ENCODE results near the gene PMEL. TPM values are rescaled to one million over a fixed set of nuclear protein-coding genes. Genes with fewer than 3 reads are reported as not detected.
A peak's percentile ranks its signal among the peaks of the same experiment; 100 is the strongest.

PMEL gene
- total and polyA plus RNA-seq, 4 donors, result 1.1 to 4.5 (median 2.4) TPM

DNA sequence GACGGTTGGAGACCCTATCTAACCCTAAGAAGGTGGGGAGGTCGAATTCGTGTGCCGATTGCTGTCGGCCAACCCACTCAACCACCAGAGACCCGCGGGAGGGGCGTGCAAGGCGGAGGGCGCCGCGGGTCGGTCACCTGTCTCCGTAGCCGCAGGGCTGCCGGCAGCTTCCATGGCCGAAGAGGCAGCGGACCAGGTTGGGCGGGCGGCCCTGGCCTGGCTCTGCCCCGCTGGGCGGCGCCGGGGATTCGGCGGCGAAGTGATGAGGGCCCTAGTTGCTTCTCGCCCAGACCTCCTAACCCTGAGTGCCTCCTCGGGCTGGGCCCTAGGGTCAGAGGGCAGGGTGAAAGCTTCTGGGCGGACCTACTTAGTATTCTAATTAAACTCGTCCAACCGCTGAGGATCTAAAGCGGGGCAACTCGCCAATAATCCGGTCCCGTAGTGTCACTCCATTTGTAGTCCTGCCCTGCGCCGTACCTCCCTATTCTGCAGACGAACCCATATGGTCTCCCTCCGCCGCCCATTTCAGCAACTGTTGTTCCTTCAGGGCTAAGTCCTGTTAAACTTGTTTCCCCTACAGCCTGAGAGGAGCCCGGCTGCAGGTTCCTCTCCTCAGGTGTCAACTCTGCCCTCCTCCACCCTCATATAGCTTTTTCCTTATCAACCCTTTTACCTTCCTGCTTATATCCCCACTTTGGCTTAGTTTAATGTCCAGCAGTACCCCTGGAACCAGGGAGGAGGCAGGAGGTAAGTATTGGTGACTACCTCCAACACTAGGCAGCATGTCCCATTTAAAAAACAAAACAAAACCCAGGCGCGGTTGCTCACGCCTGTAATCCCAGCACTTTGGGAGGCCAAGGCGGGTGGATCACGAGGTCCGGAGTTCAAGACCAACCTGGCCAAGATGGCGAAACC, 38.0 kb downstream of the PMEL start, which contains the start of gene PYM1:
PYM1 (minus strand) TSS at position 307 of the 915 bp plus-strand sequence; CDS start at position 174, 133 bp downstream.
- TF ChIP-seq NR2F2 (IDR thresholded peaks at IDR 0.05), result peak; percentile 84
- TF ChIP-seq, protein P1, sequence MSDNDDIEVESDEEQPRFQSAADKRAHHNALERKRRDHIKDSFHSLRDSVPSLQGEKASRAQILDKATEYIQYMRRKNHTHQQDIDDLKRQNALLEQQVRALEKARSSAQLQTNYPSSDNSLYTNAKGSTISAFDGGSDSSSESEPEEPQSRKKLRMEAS (IDR thresholded peaks at IDR 0.05), result no peak
- TF ChIP-seq FOXA1 (IDR thresholded peaks at IDR 0.05), result peak; percentile 30
- TF ChIP-seq FOXA2 (IDR thresholded peaks at IDR 0.05), result no peak
- TF ChIP-seq RXRA (IDR thresholded peaks at IDR 0.05), result peak; percentile 36 to 67
- TF ChIP-seq, protein P2, sequence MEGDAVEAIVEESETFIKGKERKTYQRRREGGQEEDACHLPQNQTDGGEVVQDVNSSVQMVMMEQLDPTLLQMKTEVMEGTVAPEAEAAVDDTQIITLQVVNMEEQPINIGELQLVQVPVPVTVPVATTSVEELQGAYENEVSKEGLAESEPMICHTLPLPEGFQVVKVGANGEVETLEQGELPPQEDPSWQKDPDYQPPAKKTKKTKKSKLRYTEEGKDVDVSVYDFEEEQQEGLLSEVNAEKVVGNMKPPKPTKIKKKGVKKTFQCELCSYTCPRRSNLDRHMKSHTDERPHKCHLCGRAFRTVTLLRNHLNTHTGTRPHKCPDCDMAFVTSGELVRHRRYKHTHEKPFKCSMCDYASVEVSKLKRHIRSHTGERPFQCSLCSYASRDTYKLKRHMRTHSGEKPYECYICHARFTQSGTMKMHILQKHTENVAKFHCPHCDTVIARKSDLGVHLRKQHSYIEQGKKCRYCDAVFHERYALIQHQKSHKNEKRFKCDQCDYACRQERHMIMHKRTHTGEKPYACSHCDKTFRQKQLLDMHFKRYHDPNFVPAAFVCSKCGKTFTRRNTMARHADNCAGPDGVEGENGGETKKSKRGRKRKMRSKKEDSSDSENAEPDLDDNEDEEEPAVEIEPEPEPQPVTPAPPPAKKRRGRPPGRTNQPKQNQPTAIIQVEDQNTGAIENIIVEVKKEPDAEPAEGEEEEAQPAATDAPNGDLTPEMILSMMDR (IDR thresholded peaks at IDR 0.05; ENCODE audit: low read depth, low read length, missing input control), result no peak
- TF ChIP-seq EGR1 (IDR thresholded peaks at IDR 0.05; ENCODE audit: low read depth in 2 of 2), result no peak
- peak; percentile 38 for TF ChIP-seq YY1 (IDR thresholded peaks at IDR 0.05)
- TF ChIP-seq, protein P3, sequence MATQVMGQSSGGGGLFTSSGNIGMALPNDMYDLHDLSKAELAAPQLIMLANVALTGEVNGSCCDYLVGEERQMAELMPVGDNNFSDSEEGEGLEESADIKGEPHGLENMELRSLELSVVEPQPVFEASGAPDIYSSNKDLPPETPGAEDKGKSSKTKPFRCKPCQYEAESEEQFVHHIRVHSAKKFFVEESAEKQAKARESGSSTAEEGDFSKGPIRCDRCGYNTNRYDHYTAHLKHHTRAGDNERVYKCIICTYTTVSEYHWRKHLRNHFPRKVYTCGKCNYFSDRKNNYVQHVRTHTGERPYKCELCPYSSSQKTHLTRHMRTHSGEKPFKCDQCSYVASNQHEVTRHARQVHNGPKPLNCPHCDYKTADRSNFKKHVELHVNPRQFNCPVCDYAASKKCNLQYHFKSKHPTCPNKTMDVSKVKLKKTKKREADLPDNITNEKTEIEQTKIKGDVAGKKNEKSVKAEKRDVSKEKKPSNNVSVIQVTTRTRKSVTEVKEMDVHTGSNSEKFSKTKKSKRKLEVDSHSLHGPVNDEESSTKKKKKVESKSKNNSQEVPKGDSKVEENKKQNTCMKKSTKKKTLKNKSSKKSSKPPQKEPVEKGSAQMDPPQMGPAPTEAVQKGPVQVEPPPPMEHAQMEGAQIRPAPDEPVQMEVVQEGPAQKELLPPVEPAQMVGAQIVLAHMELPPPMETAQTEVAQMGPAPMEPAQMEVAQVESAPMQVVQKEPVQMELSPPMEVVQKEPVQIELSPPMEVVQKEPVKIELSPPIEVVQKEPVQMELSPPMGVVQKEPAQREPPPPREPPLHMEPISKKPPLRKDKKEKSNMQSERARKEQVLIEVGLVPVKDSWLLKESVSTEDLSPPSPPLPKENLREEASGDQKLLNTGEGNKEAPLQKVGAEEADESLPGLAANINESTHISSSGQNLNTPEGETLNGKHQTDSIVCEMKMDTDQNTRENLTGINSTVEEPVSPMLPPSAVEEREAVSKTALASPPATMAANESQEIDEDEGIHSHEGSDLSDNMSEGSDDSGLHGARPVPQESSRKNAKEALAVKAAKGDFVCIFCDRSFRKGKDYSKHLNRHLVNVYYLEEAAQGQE (IDR thresholded peaks at IDR 0.05), result peak; percentile 51
- TF ChIP-seq, protein P4, sequence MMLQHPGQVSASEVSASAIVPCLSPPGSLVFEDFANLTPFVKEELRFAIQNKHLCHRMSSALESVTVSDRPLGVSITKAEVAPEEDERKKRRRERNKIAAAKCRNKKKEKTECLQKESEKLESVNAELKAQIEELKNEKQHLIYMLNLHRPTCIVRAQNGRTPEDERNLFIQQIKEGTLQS (IDR thresholded peaks at IDR 0.05), result no peak
- TF ChIP-seq, protein P5, sequence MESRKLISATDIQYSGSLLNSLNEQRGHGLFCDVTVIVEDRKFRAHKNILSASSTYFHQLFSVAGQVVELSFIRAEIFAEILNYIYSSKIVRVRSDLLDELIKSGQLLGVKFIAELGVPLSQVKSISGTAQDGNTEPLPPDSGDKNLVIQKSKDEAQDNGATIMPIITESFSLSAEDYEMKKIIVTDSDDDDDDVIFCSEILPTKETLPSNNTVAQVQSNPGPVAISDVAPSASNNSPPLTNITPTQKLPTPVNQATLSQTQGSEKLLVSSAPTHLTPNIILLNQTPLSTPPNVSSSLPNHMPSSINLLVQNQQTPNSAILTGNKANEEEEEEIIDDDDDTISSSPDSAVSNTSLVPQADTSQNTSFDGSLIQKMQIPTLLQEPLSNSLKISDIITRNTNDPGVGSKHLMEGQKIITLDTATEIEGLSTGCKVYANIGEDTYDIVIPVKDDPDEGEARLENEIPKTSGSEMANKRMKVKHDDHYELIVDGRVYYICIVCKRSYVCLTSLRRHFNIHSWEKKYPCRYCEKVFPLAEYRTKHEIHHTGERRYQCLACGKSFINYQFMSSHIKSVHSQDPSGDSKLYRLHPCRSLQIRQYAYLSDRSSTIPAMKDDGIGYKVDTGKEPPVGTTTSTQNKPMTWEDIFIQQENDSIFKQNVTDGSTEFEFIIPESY (IDR thresholded peaks at IDR 0.05), result no peak
- TF ChIP-seq RAD21 (IDR thresholded peaks at IDR 0.05), result no peak
- TF ChIP-seq HNF4G (IDR thresholded peaks at IDR 0.05), result no peak
- peak; percentile 48 to 51 for TF ChIP-seq HNF4A (conservative IDR thresholded peaks at IDR 0.05)
- TF ChIP-seq GABPA (IDR thresholded peaks at IDR 0.05 in 1 of 2, conservative IDR thresholded peaks at IDR 0.05 in 1 of 2), result peak in 1 of 2 donors; percentile 37
- TF ChIP-seq TAF1 (conservative IDR thresholded peaks at IDR 0.05), result peak; percentile 44
- peak; percentile 64 for TF ChIP-seq SP1 (IDR thresholded peaks at IDR 0.05)
- no peak for TF ChIP-seq JUND (IDR thresholded peaks at IDR 0.05)
- peak; percentile 84 for DNase-seq (ENCODE audit: low spot score)
- Histone ChIP-seq H3K27ac (ENCODE audit: low read depth in 1 of 2, low read length in 2 of 2) (peak within 1 kb of the TSS; percentile 92 to 96), H3K9ac (ENCODE audit: low read depth in 1 of 2, low read length in 2 of 2) (peak within 1 kb of the TSS; percentile 83 to 97), H3K4me3 (ENCODE audit: low read depth in 1 of 3, low read length in 3 of 3) (peak within 1 kb of the TSS; percentile 84 to 98 (median 95)), H3K9me3 (ENCODE audit: control insufficient read depth in 4 of 4, low read length in 3 of 4) (no peaks in the 10 kb centered on the region), H3K4me1 (ENCODE audit: control insufficient read depth in 4 of 4, insufficient read depth in 4 of 4, low read length in 3 of 4) (peaks cover 7 to 32% (median 26%) of the 10 kb centered on the region in 4 donors), H3K36me3 (ENCODE audit: control insufficient read depth in 4 of 4, insufficient read depth in 3 of 4, low read depth in 1 of 4, low read length in 3 of 4) (peaks cover 0 to 1% (median 0%) of the 10 kb centered on the region in 4 donors), H3K27me3 (ENCODE audit: control insufficient read depth in 4 of 4, insufficient read depth in 4 of 4, low read length in 3 of 4) (no peaks in the 10 kb centered on the region)
- WGBS, result 9% methylated on average over 49 of the region's 49 CpGs

All from liver (tissue), 9 donors.